Measurements from ENCODE around the gene SDSL.

DNA sequence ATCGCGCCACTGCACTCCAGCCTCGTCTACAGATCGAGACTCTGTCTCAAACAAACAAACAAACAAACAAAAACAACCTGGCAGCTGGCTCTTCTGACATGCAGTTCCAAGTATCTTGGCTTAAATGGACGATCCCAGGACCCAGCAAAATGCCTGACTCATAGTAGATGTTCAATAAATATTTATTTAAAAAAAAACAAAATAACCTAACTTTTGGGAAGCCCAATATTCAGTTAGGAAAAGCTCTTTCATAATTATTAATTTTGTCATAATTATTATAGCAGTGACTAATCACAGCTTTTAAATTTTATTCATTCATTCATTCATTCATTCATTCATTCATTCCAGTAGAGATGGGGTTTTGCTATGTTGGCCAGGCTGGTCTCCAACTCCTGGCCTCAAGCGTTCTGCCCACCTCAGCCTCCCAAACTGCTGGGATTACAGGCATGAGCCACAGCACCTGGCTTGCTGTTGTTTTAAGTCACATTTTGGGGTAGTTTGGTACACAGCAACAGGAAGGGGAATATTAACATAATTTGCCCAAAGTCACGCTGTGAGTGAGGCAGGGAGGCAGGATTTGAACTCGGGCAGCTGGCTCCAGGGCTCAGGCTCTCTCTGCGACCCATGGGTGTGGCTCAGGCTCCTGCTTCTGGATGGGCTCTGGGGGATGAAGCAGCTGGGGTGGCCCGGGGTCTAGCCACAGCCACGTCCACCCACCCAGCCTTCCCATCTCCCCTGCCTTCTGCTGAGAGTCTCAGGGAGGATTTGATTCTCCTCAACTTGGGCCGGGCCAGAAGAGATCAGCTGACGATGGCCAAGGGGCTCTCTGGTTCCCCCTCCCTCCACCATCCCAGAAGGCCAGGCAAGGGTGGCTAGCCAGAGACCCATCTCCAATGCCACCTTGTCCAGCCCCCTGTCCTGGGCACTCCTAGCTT is 20.8 kb upstream of the SDSL start:
- TF ChIP-seq, protein P1, sequence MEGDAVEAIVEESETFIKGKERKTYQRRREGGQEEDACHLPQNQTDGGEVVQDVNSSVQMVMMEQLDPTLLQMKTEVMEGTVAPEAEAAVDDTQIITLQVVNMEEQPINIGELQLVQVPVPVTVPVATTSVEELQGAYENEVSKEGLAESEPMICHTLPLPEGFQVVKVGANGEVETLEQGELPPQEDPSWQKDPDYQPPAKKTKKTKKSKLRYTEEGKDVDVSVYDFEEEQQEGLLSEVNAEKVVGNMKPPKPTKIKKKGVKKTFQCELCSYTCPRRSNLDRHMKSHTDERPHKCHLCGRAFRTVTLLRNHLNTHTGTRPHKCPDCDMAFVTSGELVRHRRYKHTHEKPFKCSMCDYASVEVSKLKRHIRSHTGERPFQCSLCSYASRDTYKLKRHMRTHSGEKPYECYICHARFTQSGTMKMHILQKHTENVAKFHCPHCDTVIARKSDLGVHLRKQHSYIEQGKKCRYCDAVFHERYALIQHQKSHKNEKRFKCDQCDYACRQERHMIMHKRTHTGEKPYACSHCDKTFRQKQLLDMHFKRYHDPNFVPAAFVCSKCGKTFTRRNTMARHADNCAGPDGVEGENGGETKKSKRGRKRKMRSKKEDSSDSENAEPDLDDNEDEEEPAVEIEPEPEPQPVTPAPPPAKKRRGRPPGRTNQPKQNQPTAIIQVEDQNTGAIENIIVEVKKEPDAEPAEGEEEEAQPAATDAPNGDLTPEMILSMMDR (IDR thresholded peaks at IDR 0.05), result no peak
- TF ChIP-seq POLR2A (IDR thresholded peaks at IDR 0.05), result no peak
- no peak for TF ChIP-seq POLR2AphosphoS5 (IDR thresholded peaks at IDR 0.05)
